DMS 273 (cell line): ENCODE data around the gene GSTT2B.
"Not testable (repeated sequence)": the region's sequence is repeated elsewhere in the genome, so short reads cannot be mapped to it uniquely, and the experiment has no call there.

Experiments used
- DNase-seq: peaks from one replicate; lab custom pipeline; 2025; ENCODE audit not compliant: unreplicated experiment; lab: John Stamatoyannopoulos, UW

Gene GSTT2B

GRCh38 chr22:23986089-23986488 is 25.1 kb upstream of the GSTT2B start:
- not testable (repeated sequence) for DNase-seq

- no peak for DNase-seq
Measured at GRCh38 chr22:23984430-23984829, 23.4 kb upstream of the GSTT2B start.

- DNase-seq: not testable (repeated sequence)
Measured at GRCh38 chr22:23980567-23980966, 19.6 kb upstream of the GSTT2B start.

GRCh38 chr22:23979557-23980240 is 18.7 kb upstream of the GSTT2B start, which contains the start of gene GSTT2:
Gene GSTT2, plus strand, starts transcription at chr22:23980134.
- not testable (repeated sequence) for DNase-seq

- DNase-seq: not testable (repeated sequence)
Measured at GRCh38 chr22:23977304-23977703, 16.3 kb upstream of the GSTT2B start.

GRCh38 chr22:23974836-23975352 is 13.9 kb upstream of the GSTT2B start:
- not testable (repeated sequence) for DNase-seq

GRCh38 chr22:23974345-23974744 is 13.3 kb upstream of the GSTT2B start, which contains the start of gene DDT:
Gene DDT, minus strand, starts transcription at chr22:23974441. Its CDS starts 27 bp downstream, at chr22:23974414.
- DNase-seq: not testable (repeated sequence)

- DNase-seq: not testable (repeated sequence)
Measured at GRCh38 chr22:23971927-23972326, 10.9 kb upstream of the GSTT2B start.

GRCh38 chr22:23970816-23971486 is 10.0 kb upstream of the GSTT2B start:
- DNase-seq: no peak

GRCh38 chr22:23970201-23970641 is 9.2 kb upstream of the GSTT2B start:
- DNase-seq: no peak

GRCh38 chr22:23969071-23969470 is 8.1 kb upstream of the GSTT2B start:
- no peak for DNase-seq

- not testable (repeated sequence) for DNase-seq
Measured at GRCh38 chr22:23966568-23966967, 5.6 kb upstream of the GSTT2B start, which contains the start of gene DDTL. Gene DDTL, plus strand, starts transcription at chr22:23966888. Its CDS starts 27 bp downstream, at chr22:23966915.

- not testable (repeated sequence) for DNase-seq
Measured at GRCh38 chr22:23966094-23966493, 5.1 kb upstream of the GSTT2B start.

GRCh38 chr22:23956301-23956900 is 4.6 kb downstream of the GSTT2B start:
- peak; percentile 85 for DNase-seq

- DNase-seq: not testable (repeated sequence)
Measured at GRCh38 chr22:23955886-23956285, 5.1 kb downstream of the GSTT2B start.

GRCh38 chr22:23954991-23955305 is 6.0 kb downstream of the GSTT2B start:
- DNase-seq: not testable (repeated sequence)

- not testable (repeated sequence) for DNase-seq
Measured at GRCh38 chr22:23954193-23954990, 6.6 kb downstream of the GSTT2B start.

- not testable (repeated sequence) for DNase-seq
Measured at GRCh38 chr22:23953485-23953884, 7.5 kb downstream of the GSTT2B start.

- not testable (repeated sequence) for DNase-seq
Measured at GRCh38 chr22:23952794-23953405, 8.1 kb downstream of the GSTT2B start.

- DNase-seq: not testable (repeated sequence)
Measured at GRCh38 chr22:23951383-23951782, 9.6 kb downstream of the GSTT2B start.
